Nephron (organoid): ENCODE results near the gene ELL.
A peak's percentile ranks its signal among the peaks of the same experiment; 100 is the strongest.

Experiments used
- H3K27ac Mint-ChIP-seq, 3 experiments: 2 replicates each; pipeline ENCODE4 v1.8.0; 2020; ENCODE audit warnings: mixed read lengths in 3 of 3, mild to moderate bottlenecking in 2 of 3, moderate library complexity in 1 of 3
- H3K27me3 Mint-ChIP-seq: 2 replicates; pipeline ENCODE4 v1.8.0; 2021; ENCODE audit warnings: low read depth, mild to moderate bottlenecking, moderate library complexity, mixed read lengths
- H3K36me3 Mint-ChIP-seq: 2 replicates; pipeline ENCODE4 v1.8.0; 2020; ENCODE audit warnings: low read depth, mixed read lengths
- H3K4me1 Mint-ChIP-seq: 2 replicates; pipeline ENCODE4 v1.8.0; 2020; ENCODE audit warnings: mixed read lengths
- H3K4me3 Mint-ChIP-seq, 3 experiments: 2 replicates each; pipeline ENCODE4 v1.8.0; 2020; ENCODE audit warnings: mild to moderate bottlenecking in 3 of 3, mixed read lengths in 3 of 3, moderate library complexity in 2 of 3
- H3K9me3 Mint-ChIP-seq: 2 replicates; pipeline ENCODE4 v1.8.0; 2020; ENCODE audit warnings: mixed read lengths
- TF ChIP-seq, protein P1 (sequence below), 3 experiments: fragments of 200-600 bp; sonication (generic); IDR thresholded peaks; one replicate each; pipeline ENCODE4 v1.5.0; 2021; ENCODE audit warnings: antibody characterized with exemption in 3 of 3; ENCODE audit not compliant: unreplicated experiment in 3 of 3

Gene ELL

DNA sequence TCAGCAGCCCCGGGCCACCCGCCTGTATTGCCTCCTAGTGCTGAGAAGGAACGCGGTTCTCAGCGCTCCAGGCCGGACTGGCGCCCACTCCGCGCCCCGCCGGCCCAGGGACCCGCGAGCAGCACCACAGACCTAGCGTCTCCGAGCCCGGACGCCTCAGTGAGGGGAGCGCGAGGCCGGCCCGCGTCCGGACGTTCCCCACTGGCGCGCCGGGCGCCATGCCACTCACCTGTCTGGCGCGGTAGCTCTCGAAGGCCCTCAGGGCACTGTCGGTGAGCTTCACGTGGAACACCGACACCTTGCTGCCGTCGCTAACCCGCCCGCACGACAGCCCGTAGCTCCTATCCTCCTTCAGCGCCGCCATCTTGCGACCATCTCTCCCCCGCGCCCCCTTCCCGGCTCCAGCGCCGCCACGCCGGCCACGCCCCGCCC lies at the start of gene ELL:
Gene ELL, minus strand, starts transcription at position 379 of the 432 bp plus-strand sequence. Its CDS starts 15 bp downstream, at position 364.
- Mint-ChIP-seq H3K27me3 (no peaks in the 10 kb centered on the region), H3K27ac (peak within 1 kb of the TSS; percentile 83 to 97 (median 94))

DNA sequence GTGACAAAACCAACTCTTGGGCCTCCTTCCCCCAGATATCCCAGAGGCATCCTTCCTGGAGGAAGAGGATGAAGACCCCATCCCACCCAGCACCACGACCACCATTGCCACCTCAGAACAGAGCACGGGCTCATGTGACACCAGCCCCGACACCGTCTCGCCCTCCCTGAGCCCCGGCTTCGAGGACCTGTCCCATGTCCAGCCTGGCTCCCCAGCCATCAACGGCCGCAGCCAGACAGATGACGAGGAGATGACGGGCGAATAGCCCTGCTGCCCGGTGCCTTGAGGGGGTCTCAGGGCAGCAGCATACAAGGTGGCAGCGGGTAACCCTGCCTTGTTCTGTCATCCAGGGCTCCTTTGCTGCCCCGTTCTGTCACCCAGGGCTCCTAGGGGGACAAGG lies 46.5 kb upstream of the ELL start:
- Mint-ChIP-seq H3K4me1 (peaks cover 15% of the 10 kb centered on the region), H3K27ac (no peak overlapping the region), H3K4me3 (no peak overlapping the region), H3K9me3 (no peaks in the 10 kb centered on the region), H3K36me3 (peaks cover 50% of the 10 kb centered on the region), H3K27me3 (no peaks in the 10 kb centered on the region)
- TF ChIP-seq, protein P1, sequence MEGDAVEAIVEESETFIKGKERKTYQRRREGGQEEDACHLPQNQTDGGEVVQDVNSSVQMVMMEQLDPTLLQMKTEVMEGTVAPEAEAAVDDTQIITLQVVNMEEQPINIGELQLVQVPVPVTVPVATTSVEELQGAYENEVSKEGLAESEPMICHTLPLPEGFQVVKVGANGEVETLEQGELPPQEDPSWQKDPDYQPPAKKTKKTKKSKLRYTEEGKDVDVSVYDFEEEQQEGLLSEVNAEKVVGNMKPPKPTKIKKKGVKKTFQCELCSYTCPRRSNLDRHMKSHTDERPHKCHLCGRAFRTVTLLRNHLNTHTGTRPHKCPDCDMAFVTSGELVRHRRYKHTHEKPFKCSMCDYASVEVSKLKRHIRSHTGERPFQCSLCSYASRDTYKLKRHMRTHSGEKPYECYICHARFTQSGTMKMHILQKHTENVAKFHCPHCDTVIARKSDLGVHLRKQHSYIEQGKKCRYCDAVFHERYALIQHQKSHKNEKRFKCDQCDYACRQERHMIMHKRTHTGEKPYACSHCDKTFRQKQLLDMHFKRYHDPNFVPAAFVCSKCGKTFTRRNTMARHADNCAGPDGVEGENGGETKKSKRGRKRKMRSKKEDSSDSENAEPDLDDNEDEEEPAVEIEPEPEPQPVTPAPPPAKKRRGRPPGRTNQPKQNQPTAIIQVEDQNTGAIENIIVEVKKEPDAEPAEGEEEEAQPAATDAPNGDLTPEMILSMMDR (IDR thresholded peaks at IDR 0.05; ENCODE audit: unreplicated experiment in 3 of 3): no peak

More for the DNA sequence above, at the start of gene ELL:
- Mint-ChIP-seq H3K4me3 (peak within 1 kb of the TSS; percentile 91 to 95 (median 92)), H3K36me3 (no peaks in the 10 kb centered on the region), H3K9me3 (no peaks in the 10 kb centered on the region), H3K4me1 (peaks cover 9% of the 10 kb centered on the region)
- TF ChIP-seq, protein P1 (IDR thresholded peaks at IDR 0.05; ENCODE audit: unreplicated experiment in 3 of 3): no peak

DNA sequence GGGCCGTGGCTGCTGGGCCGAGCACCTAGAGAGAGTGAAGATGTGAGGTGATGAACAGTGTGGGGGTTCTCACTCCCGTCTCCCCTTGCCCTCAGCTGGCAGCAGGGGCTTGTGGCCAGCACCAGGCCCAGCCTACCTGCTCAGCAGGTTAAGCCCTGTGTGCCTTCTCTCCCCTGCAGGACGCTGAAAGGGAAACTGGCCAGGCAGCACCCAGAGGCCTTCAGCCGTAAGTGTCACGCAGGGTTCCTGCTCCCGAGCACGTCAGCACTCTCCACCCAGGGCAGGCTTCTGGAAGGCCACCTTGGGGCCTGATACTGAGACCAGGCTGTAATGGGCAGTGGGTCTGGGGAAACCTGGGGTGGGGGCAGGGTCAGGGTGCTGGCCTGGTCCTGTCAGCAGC lies 45.1 kb upstream of the ELL start:
- H3K4me1 Mint-ChIP-seq: peaks cover 7% of the 10 kb centered on the region

DNA sequence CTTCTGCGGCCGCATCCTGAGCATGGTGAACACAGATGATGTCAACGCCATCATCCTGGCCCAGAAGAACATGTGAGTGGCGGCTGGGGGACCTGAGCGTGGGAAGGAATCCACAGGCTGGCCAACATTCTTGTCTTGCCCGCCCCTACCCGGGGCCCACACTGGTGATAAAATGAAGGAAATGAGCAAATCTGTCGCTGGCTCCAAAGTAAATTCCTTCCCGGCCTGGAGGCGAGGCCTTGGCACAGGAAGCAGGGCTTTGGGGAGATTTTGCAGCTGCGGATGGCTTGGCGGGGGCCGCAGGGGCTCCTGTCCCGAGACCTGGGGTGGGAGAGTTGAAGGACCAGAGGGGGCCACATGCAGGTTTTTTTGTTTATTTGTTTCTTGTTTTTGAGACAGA lies 40.2 kb upstream of the ELL start:
- no peaks in the 10 kb centered on the region for H3K9me3 Mint-ChIP-seq
- H3K27ac Mint-ChIP-seq: no peak overlapping the region
- H3K36me3 Mint-ChIP-seq: peaks cover 14% of the 10 kb centered on the region
- no peak overlapping the region for H3K4me3 Mint-ChIP-seq
- TF ChIP-seq, protein P1 (IDR thresholded peaks at IDR 0.05; ENCODE audit: unreplicated experiment in 3 of 3): no peak
- H3K4me1 Mint-ChIP-seq: peaks cover 7% of the 10 kb centered on the region
- H3K27me3 Mint-ChIP-seq: no peaks in the 10 kb centered on the region

More for the DNA sequence above, 45.1 kb upstream of the ELL start:
- H3K9me3 Mint-ChIP-seq: no peaks in the 10 kb centered on the region
- TF ChIP-seq, protein P1 (IDR thresholded peaks at IDR 0.05; ENCODE audit: unreplicated experiment in 3 of 3): no peak
- H3K27ac Mint-ChIP-seq: no peak overlapping the region
- H3K4me3 Mint-ChIP-seq: no peak overlapping the region
- H3K27me3 Mint-ChIP-seq: no peaks in the 10 kb centered on the region
- H3K36me3 Mint-ChIP-seq: peaks cover 42% of the 10 kb centered on the region

DNA sequence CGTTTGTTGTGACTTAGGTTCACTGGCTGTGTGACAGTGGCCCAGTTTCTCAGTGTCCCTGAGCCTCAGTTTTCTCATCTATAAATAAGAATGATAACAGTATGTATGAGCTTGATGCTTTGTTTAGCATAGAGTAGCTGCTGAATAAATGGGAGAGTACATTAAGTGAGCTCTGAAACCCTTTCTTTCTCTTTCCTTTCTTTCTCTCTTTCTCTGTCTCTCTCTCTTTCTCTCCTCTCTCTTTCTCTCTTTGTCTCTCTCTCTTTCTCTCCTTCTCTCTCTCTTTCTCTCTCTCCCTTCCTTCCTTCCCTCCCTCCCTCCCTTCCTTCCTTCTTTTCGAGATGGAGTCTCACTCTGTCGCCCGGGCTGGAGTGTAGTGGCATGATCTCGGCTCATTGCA lies 37.8 kb upstream of the ELL start:
- peaks cover 6% of the 10 kb centered on the region for H3K36me3 Mint-ChIP-seq

DNA sequence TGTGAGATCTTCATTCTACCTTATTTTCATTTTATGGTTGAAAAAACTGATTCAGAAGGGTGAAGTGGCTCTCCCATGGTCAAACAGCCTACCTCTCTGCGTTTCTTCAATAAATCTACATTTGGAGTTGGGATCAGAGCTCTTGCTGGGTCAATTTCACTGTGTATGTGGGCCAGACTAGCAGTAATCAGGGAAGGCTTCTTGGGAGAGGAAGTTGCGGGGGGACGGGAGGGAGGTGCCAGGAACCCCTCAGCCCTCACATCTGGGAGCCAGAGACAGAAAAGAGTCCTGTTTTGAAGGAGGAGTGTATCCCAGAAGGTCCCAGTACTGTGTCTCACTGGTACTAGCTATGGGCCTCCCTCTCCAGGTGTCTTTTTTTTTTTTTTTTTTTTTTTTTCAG lies 36.7 kb upstream of the ELL start:
- Mint-ChIP-seq H3K27ac (peak overlapping the region; percentile 19 to 76 (median 34)), H3K36me3 (peaks cover 3% of the 10 kb centered on the region), H3K4me1 (peaks cover 7% of the 10 kb centered on the region), H3K27me3 (no peaks in the 10 kb centered on the region), H3K9me3 (no peaks in the 10 kb centered on the region), H3K4me3 (peak overlapping the region; percentile 90 to 94 (median 90))
- TF ChIP-seq, protein P1 (IDR thresholded peaks at IDR 0.05; ENCODE audit: unreplicated experiment in 3 of 3): no peak

More for the DNA sequence above, 37.8 kb upstream of the ELL start:
- Mint-ChIP-seq H3K9me3 (no peaks in the 10 kb centered on the region), H3K27ac (no peak overlapping the region), H3K27me3 (no peaks in the 10 kb centered on the region), H3K4me3 (peak overlapping the region; percentile 90 to 94 (median 90)), H3K4me1 (peaks cover 7% of the 10 kb centered on the region)
- TF ChIP-seq, protein P1 (IDR thresholded peaks at IDR 0.05; ENCODE audit: unreplicated experiment in 3 of 3): no peak
